GM21390 (cell line): ENCODE measurements around the gene VEZF1.
"Not testable (repeated sequence)": the region's sequence is repeated elsewhere in the genome, so short reads cannot be mapped to it uniquely, and the experiment has no call there.

Source experiments
- ATAC-seq: cut with Tn5 transposase; IDR thresholded peaks from one replicate; pipeline ENCODE4 v1.9.1; 2021; ENCODE audit not compliant: unreplicated experiment

The VEZF1 gene

GRCh38 chr17:57974053-57974824, 13.8 kb downstream of the VEZF1 start:
- ATAC-seq = not testable (repeated sequence)

- no peak for ATAC-seq
Observed at GRCh38 chr17:57972151-57972550, 15.9 kb downstream of the VEZF1 start.

GRCh38 chr17:57971572-57971971, 16.5 kb downstream of the VEZF1 start:
- no peak for ATAC-seq

DNA sequence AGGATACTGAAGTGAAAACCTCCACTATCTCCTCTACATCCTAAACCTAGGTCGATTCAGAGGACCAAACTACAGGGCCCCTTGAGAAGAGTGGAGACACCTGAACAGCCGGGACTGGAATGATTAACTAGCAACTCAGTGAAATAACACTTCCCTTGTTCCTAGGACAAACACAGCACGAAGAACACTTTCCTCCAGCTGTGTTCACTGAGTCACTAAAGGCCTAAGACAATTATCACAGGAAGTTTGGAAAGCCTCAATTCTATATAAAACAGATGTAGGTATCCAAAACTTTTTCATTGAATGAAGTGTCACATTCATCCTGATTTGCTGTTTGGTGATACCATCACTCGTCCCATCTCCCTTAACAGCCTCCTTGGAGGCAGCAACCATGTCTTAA, 17.3 kb downstream of the VEZF1 start:
- no peak for ATAC-seq

DNA sequence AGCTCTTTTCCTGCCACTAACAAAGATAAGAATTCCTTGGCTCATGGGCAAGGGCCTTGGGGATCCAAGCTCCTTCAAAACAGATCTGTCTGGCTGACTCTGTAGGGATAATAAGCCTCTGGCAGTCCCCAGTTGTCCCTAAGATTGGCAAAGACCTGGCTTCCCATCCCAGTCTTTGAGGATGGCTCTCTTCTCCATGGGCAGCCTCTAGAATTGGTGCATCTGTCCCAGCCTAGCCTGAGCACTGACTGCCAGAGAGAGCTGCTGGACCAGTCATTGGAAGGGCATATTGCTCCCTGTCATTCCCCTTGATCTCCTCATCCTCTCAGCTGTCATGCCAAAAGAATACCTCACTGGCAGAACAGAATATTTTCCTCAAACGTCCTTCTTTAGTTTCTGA, 19.6 kb downstream of the VEZF1 start:
- ATAC-seq = no peak

DNA sequence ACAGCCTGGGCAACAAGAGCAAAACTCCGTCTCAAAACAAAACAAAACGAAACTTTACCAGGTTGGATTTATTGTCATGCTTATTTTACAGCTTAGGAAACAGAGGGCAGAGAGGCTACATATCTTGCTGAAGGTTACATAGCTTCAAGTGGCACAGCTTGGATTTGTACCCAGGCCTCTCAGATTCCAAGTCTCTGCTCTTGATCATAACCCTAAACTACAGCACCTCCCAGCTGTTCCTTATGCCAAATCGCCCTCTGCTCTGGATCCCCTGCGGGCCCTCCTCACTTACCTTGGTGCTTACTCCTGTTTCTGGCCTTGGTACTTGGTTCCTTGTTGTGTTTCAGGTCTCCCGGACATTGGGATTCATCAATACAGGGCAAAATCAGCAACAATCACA, 21.2 kb downstream of the VEZF1 start:
- no peak for ATAC-seq

DNA sequence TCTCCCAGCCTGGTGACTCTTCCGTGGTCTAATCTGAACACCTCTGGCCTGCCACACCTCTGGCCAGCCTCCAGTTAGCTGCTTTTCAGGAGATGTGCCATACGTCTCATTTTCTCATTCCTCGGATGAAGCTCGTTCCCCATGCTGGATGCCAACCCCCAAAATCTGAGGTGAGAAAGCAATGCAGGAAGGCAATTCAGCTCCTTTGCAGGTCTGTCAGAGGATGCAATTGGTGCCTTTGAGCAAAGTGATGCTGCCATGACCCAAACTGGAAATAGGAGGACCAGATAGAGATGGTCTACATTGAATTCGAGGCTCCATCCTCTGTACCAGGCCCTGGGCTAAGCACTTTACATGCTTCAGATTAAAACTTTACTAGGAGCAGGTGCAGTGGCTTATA, 21.8 kb downstream of the VEZF1 start:
- ATAC-seq = no peak

GRCh38 chr17:57965521-57966160, 22.4 kb downstream of the VEZF1 start:
- no peak for ATAC-seq

DNA sequence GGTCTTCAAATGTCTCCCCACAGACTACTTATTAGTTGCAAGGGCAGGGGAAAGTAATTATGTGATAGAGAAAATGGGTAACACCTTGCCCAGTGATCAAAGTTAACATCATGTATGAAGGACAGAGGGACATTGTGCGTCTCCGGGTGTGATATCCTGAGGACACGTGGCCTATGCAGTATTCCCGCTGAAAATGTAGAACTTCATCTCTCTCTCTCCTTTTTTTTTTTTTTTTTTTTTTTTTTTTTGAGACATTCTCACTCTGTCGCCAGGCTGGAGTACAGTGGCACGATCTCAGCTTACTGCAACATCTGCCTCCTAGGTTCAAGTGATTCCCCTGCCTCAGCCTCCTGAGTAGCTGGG, 24.9 kb downstream of the VEZF1 start:
- ATAC-seq = no peak

GRCh38 chr17:57962279-57963148, 25.5 kb downstream of the VEZF1 start:
- no peak for ATAC-seq

- ATAC-seq = no peak
Observed at GRCh38 chr17:57959929-57960328, 28.1 kb downstream of the VEZF1 start.

DNA sequence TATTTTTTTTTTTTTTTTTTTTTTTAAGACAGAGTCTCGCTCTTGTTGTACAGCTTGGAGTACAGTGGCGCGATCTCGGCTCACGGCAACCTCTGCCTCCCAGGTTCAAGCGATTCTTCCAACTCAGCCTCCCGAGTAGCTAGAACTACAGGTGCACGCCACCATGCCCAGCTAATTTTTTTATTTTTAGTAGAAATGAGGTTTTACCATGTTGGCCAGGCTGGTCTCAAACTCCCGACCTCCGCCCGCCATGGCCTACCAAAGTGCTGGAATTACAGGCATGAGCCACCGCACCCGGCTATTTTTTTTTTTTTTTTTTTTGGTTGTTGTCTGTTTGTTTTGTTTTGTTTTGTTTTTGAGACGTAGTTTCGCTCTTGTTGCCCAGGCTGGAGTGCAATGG, 29.7 kb downstream of the VEZF1 start:
- ATAC-seq = not testable (repeated sequence)

DNA sequence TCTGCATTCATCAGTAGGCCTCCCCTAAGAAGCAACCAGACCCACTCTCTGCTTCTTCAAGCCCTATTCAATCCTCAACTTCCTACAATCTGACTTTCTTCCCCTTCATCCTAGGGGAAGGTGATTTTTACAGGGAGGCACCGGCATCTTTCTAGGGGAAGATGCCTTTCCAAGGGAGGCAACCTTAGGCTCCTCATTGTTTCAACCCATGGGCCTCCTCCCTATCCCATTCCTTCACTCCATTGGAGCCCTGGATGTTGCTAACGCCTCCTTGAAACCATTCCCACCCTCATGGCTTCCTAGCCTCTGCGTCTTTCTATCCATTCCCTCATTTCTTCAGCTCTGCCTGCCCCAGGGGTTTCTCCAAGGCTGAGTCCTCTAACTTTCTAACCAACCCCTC, 30.2 kb downstream of the VEZF1 start:
- no peak for ATAC-seq

DNA sequence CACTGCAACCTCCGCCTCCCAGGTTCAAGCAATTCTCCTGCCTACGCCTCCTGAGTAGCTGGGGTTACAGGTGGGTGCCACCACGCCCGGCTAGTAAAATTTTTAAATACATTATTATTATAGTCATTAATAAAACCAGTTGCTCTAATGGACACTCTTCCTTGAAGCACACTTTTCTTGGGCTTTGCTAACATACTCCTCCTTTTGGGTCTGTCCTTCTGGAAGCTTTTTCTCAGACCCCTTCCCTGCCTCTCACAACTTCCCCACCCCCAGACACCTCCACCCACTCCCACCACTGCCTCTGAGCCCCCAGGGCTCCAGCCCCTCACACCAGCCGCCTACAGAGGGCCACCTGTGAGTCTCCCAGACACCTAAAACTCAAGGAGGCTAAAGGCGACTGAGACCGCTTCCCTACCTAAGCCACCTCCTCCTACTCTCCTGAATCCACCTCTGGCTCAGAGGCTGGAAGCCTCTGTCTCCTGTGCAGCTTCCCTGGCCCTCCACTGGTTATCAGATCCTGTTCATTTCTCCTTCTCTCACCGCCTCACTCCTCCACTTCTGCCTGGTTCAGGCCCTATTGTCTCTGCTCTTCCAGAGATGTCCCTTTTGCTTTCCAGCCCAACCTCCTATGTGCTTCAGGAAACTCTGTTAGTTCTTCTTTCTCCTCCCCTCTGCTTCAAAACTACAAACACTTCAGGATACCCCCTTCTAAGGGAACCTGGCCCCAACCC, 30.8 kb downstream of the VEZF1 start:
- no peak for ATAC-seq

GRCh38 chr17:57956291-57957119, 31.5 kb downstream of the VEZF1 start:
- peak; percentile 80 for ATAC-seq

GRCh38 chr17:57955183-57955931, 32.7 kb downstream of the VEZF1 start, which contains the start of gene CUEDC1:
Gene CUEDC1 (minus strand): TSS chr17:57955412. CDS start chr17:57885564, 69,848 bp downstream.
- peak; percentile 46 for ATAC-seq

DNA sequence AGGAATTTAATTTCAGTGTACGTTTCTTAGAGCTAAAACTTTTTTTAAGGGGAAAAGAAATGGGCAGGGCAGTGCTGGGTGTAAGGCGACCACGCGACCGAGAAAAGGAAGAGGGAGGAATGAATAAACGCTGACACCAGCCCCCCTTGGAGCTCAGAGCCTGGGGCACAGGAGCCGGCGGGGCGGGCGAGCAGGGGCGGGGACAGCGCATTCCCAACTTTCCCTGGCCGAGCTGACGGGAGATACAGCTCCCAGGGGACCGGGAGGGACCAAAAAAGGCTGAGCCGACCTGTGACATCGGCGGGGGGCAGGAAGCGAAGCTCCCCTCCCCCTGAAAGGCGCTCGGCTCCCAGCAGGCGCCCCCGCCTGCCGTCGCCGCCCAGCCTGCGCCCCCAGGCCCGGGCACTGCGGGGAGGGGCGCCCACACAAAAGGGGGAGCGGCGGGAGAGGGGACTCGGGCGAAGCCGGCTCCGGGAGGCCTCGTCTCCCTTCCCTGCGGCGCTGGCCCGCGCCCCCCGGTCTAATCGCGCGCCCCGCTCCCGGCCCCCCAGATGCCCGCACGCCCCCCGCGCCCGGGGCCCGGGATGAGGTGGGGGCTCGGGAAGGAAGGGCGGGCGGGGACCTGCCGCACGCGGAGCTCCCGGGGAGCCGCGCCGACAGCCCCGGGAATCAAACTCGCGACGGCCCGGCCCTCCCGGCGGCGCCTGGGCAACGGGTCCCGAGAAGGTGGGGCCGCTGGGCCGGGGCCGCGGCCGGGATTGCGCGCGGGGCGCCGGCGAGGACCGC, 33.5 kb downstream of the VEZF1 start:
- ATAC-seq = no peak

- no peak for ATAC-seq
Observed at GRCh38 chr17:57953705-57954396, 34.2 kb downstream of the VEZF1 start.
